HG03457 (cell line): ENCODE results near the gene CEP83.

Source experiments
- ATAC-seq: cut with Tn5 transposase; IDR thresholded peaks from one replicate; pipeline ENCODE4 v1.9.1; 2021; ENCODE audit warnings: moderate number of reproducible peaks; ENCODE audit not compliant: unreplicated experiment

The CEP83 gene

DNA sequence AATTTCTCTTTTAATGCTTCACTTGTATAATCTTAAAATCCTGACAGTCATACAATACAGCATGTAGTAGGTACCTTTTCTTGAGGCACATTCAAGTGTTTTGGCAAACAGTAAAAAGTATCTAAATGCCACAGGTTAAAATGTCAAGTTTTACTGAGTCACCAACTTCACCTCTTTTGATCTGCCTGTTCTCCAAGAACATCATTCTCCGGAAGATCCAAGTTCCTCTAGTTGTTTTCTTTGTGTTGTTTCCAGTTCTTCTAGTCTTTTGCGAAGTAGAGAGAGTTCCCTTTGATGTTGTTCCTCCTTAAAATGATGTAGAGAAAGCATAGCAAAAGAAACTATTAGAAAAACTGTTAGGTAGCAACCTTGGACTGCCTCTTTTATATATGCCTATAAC is 151.1 kb downstream of the CEP83 start:
- no peak for ATAC-seq

GRCh38 chr12:94305130-94305957 is 154.3 kb downstream of the CEP83 start:
- no peak for ATAC-seq

GRCh38 chr12:94304566-94305061 is 155.1 kb downstream of the CEP83 start:
- no peak for ATAC-seq

DNA sequence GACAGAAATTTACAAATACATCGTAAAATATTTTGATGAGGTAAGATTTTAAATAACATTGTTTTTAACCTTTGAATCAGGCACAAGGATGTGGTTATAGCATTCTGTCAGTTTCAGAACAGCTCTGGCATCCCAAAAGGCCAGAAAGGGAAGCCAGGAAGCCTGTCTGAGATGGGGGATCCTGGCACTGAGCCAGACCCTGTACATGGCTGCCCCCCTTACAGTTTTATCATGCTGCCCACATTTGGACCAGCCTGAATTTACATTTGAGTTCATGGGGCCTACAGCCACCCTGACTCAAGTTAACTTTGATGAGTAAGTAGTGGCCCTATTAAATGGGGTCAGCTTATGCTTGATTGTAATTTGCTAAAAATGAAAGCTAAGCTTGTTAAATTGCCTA is 155.7 kb downstream of the CEP83 start:
- no peak for ATAC-seq

- no peak for ATAC-seq
Measured at GRCh38 chr12:94299846-94300245, 159.8 kb downstream of the CEP83 start.

DNA sequence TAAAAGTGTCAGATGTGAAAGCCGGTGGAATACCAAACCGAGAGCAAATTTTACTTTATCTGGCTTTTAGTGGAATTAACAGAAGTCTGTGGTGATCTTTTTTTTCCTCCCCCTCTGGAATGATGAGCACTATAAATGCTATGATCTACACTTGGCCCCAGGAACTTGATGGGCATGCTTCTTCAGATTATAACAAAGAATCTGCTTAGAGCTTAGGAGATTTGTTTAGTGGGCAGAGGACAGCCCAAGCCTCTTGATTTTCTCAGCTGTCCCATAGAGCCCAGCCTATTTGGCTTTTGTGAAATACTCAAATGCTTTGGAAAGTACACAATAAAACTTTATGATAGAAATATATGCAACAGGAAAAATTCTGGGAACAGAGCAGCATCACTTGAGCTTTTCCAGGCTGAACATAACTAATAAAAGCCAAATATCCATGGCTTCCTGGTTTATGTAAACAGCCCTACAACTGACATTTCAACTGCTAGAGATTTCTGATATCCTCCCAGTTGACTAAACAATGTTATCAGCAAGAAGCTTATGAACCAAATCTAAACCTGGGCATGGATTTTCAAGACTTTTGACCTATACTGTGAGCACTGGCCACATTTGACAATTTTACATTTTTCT is 161.7 kb downstream of the CEP83 start:
- ATAC-seq: no peak

- ATAC-seq: no peak
Measured at GRCh38 chr12:94297096-94297699, 162.5 kb downstream of the CEP83 start.

DNA sequence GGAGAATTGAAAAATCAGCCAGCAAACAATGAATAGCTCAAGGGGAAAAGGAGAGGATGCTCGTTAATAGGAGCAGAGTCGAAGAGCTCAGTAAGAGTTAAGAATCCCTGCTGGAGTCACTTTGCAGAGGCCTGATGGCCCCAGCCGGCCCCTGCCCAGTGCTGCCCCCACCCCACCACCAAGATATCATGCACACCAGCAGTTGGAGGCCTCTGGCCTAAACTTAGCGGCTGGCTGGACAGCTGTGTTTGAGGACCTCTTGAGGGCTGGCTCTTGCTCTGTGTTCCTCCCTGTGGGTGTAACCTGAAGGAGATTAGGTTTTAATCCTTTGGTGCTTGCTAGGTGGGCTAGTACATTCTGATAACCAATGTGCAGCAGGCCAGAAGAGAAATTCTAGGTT is 169.3 kb downstream of the CEP83 start:
- no peak for ATAC-seq

- no peak for ATAC-seq
Measured at GRCh38 chr12:94289461-94290312, 170.0 kb downstream of the CEP83 start.

GRCh38 chr12:94287245-94287628 is 172.4 kb downstream of the CEP83 start:
- no peak for ATAC-seq

DNA sequence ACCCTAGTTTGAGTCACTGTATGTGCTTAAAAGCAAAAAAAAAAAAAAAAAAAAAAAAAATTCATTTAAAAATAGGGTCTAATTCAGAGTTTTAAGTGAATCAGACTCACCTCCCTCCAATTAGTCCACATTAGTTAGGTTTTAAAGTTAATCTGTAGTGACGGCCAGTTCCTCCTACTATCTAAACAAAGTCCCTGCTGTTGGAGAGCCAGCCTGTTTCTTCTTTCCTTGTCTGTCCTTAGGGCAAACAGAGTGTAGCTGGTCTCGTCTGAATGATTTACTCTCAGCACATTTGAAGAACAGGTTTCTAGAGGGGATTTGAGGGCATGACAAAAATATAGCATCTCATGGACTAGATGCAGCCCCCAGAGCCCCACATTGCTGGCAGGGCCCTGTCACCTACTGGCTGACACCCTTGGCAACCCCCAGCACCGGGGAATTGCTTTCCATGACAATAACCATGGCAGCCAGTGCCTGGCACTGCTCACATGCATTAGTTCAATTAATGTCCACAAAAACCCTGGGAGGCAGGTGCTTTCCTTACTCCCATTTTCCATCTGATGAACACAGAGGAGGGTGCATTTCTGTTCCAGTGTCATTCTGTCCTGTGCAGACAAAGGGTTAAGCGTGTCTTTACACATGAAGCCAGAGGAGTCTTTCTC is 173.0 kb downstream of the CEP83 start:
- no peak for ATAC-seq

GRCh38 chr12:94285943-94286582 is 173.6 kb downstream of the CEP83 start:
- ATAC-seq: no peak

DNA sequence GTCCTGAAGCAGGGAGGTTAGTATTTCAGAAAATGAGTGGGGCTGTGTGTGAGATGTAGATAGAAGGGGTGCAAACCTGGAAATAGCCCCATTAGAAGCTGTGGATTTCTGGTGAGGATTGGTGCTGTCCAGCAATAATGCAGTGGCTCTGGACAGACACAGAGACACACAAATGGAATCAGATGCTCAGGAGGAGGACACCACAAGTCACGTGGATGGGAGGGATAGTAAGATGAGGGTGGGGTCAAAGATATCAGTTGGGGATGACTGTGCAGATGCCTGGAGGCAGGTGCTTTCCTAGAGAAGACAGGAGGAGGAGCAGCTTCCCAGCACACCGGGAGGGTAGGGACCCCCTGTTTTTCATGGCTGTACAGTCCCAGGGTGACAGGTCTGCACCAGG is 174.8 kb downstream of the CEP83 start:
- ATAC-seq: no peak

DNA sequence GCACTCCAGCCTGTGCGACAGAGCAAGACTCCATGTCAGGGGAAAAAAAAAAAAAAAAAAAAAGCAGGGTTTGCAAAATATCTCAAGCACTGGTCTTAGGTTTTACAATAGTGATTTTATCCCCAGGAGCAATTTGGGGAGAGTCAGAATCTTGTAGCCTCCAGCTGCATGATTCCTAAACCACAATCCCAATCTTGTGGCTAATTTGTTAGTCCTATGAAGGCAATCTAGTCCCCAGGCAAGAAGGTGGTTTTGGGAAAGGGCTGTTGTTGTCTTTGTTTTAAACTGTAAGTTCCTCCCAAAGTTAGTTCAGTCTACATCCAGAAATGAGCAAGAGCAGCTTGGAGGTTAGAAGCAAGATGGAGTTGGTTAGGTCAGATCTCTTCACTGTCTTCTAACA is 175.6 kb downstream of the CEP83 start:
- no peak for ATAC-seq

- ATAC-seq: no peak
Measured at GRCh38 chr12:94282675-94283074, 177.0 kb downstream of the CEP83 start.

DNA sequence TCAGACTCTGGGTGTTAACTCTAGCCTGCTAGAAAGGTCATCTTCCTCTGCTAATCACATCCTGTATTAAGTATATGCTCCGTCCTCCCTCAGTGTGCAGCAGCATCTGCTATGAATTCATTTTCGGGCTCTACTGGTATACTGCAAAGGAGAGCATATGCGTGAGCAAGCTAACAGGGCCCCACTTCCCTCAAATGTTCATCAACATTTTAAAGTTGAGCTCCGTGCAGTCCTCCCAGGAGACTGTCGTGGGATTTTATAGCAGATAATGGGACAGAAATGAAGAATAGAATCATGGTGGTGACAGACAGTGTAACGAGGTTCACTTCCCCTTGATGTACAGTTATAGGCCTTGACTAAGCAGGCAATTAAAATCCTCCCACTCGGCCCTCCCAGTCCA is 179.6 kb downstream of the CEP83 start:
- ATAC-seq: no peak

DNA sequence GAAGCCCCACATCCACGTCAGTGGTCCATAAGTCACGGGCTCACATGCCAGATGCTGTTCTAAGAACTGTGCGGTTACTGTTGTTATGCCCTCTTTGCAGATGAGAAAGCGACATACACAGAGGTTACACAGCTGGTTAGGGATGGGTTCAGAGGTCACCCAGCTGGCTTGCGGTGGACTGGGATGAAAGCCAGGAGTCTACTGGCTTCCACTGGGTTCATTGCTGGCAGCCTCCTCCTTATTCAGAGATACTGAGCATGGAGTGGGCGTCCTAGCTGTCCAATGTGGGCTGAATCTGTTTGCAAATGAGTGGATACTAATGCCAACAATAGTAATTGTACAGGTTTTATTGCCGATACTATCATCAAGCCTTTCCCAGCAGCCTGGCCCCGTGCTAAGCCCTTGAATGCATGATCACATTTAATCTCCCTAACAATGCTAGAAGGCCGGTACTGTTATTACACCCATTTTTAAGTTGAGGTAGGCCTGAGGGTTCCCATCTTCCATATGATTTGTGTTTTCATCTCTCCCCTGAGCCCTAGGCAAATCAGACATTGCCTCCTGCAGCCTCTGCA is 182.2 kb downstream of the CEP83 start:
- ATAC-seq: no peak

DNA sequence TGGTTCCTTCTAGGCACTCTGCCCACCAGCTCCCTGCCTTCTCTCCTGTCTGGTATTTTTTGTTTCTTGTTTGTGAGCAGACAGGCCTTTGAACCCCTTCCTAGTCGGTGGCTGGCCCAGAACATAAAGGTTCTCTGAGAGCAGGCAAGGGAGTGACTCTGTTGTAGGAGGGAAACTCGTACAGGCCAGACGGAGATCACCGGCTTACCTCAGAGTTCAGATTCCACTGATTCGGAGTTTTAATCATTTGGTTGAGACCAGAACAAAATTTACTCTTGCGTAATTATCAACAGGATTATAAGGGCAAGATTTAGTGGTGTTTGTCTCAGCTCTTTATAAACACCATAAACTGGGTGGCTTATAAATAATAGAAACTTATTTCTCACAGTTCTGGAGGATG is 182.9 kb downstream of the CEP83 start:
- no peak for ATAC-seq

GRCh38 chr12:94273272-94273671 is 186.4 kb downstream of the CEP83 start:
- no peak for ATAC-seq

DNA sequence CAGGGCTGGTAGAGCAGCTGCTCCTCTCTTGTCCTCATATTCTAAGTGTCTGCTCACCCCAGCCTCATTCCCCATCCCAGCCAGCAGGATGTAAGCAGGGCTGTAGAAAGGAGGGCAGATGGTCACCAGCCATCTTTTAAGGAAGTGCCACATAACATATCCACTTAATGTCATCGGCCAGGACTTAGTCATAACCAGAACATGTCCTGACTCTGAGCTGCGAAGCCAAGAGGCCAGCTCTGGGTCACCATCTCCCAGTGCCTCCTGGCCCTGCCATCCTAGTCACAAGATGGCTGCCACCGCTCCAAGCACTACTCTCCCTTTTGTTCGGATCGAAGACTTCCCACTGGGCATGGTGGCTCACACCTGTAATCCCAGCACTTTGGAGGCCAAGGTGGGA is 187.4 kb downstream of the CEP83 start:
- ATAC-seq: no peak
